Measurements from ENCODE around the gene KCNAB2. TPM values are rescaled to one million over a fixed set of nuclear protein-coding genes. Genes with fewer than 3 reads are reported as not detected.
"Not testable (repeated sequence)": the region's sequence is repeated elsewhere in the genome, so short reads cannot be mapped to it uniquely, and the experiment has no call there.

The KCNAB2 gene
- total RNA-seq, 1 experiment from 2014 or later: 4.7 TPM

DNA sequence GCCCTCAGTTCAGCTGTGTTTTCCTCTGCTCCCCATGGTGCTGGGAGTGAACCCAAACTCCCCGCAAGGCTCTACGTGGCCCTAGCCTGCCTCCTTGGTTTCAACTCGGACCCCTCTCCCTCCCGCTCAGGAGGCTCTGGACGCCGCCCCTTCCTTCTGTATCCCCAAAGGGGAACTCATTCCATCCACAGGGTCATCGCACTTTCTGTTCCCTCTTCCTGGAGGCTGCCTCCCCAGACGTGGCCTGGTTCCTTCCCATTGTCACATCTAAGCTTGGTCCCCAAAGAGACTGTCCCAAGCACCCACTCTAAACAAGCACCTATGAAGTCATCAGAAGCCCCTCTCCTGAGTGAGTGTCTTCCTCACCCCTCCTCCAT is 10.9 kb downstream of the KCNAB2 start:
- CTCF ChIA-PET: no interaction called here
- H3K9me3 Mint-ChIP-seq (ENCODE audit: low read depth, unreplicated experiment): no peaks in the 10 kb centered on the region
- intact Hi-C loops (cut with micrococcal nuclease; ENCODE audit: unreplicated experiment): loop anchor here (10.0 kb wide), 1 partner anchor 118 kb away; no protein-coding TSS in a partner anchor
- H3K36me3 Mint-ChIP-seq (ENCODE audit: insufficient read depth, unreplicated experiment): peaks cover 12% of the 10 kb centered on the region
- H3K27ac Mint-ChIP-seq (ENCODE audit: unreplicated experiment): no peak overlapping the region
- TF ChIP-seq, protein P1, sequence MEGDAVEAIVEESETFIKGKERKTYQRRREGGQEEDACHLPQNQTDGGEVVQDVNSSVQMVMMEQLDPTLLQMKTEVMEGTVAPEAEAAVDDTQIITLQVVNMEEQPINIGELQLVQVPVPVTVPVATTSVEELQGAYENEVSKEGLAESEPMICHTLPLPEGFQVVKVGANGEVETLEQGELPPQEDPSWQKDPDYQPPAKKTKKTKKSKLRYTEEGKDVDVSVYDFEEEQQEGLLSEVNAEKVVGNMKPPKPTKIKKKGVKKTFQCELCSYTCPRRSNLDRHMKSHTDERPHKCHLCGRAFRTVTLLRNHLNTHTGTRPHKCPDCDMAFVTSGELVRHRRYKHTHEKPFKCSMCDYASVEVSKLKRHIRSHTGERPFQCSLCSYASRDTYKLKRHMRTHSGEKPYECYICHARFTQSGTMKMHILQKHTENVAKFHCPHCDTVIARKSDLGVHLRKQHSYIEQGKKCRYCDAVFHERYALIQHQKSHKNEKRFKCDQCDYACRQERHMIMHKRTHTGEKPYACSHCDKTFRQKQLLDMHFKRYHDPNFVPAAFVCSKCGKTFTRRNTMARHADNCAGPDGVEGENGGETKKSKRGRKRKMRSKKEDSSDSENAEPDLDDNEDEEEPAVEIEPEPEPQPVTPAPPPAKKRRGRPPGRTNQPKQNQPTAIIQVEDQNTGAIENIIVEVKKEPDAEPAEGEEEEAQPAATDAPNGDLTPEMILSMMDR (IDR thresholded peaks at IDR 0.05; ENCODE audit: unreplicated experiment): no peak
- no TSS peak for BruUV-seq (replicated peaks)
- no peak overlapping the region for H3K4me3 Mint-ChIP-seq (ENCODE audit: low read depth, unreplicated experiment)
- DNase-seq: no peak
- peaks cover 7% of the 10 kb centered on the region for H3K4me1 Mint-ChIP-seq (ENCODE audit: low read depth, unreplicated experiment)
- H3K27me3 Mint-ChIP-seq (ENCODE audit: unreplicated experiment): peaks cover 24% of the 10 kb centered on the region

DNA sequence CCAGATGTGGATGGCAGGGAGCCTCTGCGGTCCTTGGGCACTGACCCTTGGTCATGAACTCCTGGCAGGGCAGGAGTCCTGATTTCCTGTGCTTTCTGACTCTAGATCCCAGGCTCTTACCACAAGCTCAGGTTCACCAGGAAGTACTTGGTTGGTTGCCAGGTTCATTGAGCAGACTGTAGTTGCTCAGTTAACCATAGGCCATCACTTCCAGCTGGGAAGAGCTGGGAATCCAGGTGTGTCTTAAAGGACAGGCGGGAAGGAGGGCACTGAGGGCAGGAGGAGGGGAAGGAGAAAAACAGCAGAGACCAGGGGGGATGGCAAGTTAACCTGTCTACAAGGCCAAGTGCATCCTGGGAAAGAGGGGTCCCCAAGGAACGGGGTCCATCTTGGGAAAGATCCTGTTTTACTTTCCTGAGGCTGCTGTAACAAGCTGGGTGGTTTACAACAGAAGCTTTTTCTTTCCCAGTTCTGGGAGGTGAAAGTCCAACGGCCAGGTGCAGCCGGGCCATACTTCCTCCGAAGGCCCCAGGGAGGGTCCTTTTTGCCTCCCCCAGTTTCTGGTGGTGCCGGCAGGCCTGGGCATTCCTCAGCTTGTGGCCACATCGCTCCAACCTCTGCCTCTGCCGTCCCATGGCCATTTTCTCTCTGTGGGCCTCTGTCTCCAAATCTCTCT is 11.6 kb downstream of the KCNAB2 start:
- intact Hi-C loops (cut with micrococcal nuclease; ENCODE audit: unreplicated experiment): loop anchor here (10.0 kb wide), 1 partner anchor 117 kb away; no protein-coding TSS in a partner anchor
- Mint-ChIP-seq H3K27ac (ENCODE audit: unreplicated experiment) (no peak overlapping the region), H3K9me3 (ENCODE audit: low read depth, unreplicated experiment) (no peaks in the 10 kb centered on the region), H3K4me3 (ENCODE audit: low read depth, unreplicated experiment) (no peak overlapping the region), H3K27me3 (ENCODE audit: unreplicated experiment) (peaks cover 24% of the 10 kb centered on the region), H3K36me3 (ENCODE audit: insufficient read depth, unreplicated experiment) (peaks cover 12% of the 10 kb centered on the region), H3K4me1 (ENCODE audit: low read depth, unreplicated experiment) (peaks cover 7% of the 10 kb centered on the region)
- no peak for DNase-seq
- TF ChIP-seq, protein P1 (IDR thresholded peaks at IDR 0.05; ENCODE audit: unreplicated experiment): no peak
- CTCF ChIA-PET: no interaction called here
- no TSS peak for BruUV-seq (replicated peaks)

DNA sequence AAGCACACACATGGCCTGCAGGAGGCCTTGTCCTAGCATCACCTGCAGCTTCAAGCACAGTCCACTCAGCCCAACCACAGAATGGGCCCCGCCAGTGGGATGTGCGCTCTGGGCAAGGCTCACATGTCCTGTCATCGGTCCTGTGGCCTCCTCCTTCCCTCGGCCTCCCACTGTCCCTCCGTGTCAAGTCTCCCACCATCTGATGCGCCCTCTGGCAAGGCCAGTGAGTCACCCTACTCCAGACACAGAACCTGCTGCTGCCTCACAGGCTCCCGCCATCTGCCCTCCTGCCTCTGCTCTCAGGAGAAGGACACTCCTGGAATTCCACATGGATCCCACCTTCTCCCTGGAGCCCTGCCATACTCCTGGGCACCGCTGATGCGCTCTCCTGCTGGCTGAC is 14.2 kb downstream of the KCNAB2 start:
- Mint-ChIP-seq H3K27ac (ENCODE audit: unreplicated experiment) (no peak overlapping the region), H3K36me3 (ENCODE audit: insufficient read depth, unreplicated experiment) (peaks cover 12% of the 10 kb centered on the region), H3K4me3 (ENCODE audit: low read depth, unreplicated experiment) (no peak overlapping the region), H3K4me1 (ENCODE audit: low read depth, unreplicated experiment) (no peaks in the 10 kb centered on the region), H3K9me3 (ENCODE audit: low read depth, unreplicated experiment) (no peaks in the 10 kb centered on the region), H3K27me3 (ENCODE audit: unreplicated experiment) (peaks cover 15% of the 10 kb centered on the region)
- intact Hi-C loops (cut with micrococcal nuclease; ENCODE audit: unreplicated experiment): loop anchor here (10.0 kb wide), 1 partner anchor 115 kb away; no protein-coding TSS in a partner anchor
- no TSS peak for BruUV-seq (replicated peaks)
- DNase-seq: no peak
- CTCF ChIA-PET: no interaction called here
- TF ChIP-seq, protein P1 (IDR thresholded peaks at IDR 0.05; ENCODE audit: unreplicated experiment): no peak

DNA sequence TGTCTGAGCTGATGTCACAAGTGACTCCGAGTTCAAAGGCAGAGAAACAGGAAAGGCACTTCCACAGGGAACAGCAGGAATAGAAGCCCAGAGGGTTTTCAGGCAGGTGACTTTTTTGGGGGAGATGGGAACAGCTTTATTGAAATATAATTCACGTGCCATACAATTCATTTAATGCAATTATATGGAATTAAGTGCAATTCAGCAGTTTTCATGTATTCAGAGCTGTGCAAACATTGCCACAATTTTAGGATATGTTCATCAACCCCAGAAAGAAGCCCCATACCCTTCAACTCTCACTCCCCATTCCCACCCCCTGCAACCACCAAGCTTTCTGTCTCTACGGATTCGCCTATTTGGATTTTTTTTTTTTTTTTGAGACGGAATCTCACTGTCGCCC is 17.0 kb downstream of the KCNAB2 start:
- BruUV-seq (replicated peaks): no TSS peak
- CTCF ChIA-PET: interaction anchor here (0.6 to 0.7 kb wide), 2 partner anchors 171 to 301 kb away, joined by 3 read pairs; no protein-coding TSS in a partner anchor
- H3K9me3 Mint-ChIP-seq (ENCODE audit: low read depth, unreplicated experiment): no peaks in the 10 kb centered on the region
- no peak overlapping the region for H3K4me3 Mint-ChIP-seq (ENCODE audit: low read depth, unreplicated experiment)
- TF ChIP-seq, protein P1 (IDR thresholded peaks at IDR 0.05; ENCODE audit: unreplicated experiment): no peak
- no peak for DNase-seq
- H3K4me1 Mint-ChIP-seq (ENCODE audit: low read depth, unreplicated experiment): no peaks in the 10 kb centered on the region
- H3K36me3 Mint-ChIP-seq (ENCODE audit: insufficient read depth, unreplicated experiment): peaks cover 12% of the 10 kb centered on the region
- intact Hi-C loops (cut with micrococcal nuclease; ENCODE audit: unreplicated experiment): no loop called here
- H3K27ac Mint-ChIP-seq (ENCODE audit: unreplicated experiment): no peak overlapping the region
- peaks cover 12% of the 10 kb centered on the region for H3K27me3 Mint-ChIP-seq (ENCODE audit: unreplicated experiment)

DNA sequence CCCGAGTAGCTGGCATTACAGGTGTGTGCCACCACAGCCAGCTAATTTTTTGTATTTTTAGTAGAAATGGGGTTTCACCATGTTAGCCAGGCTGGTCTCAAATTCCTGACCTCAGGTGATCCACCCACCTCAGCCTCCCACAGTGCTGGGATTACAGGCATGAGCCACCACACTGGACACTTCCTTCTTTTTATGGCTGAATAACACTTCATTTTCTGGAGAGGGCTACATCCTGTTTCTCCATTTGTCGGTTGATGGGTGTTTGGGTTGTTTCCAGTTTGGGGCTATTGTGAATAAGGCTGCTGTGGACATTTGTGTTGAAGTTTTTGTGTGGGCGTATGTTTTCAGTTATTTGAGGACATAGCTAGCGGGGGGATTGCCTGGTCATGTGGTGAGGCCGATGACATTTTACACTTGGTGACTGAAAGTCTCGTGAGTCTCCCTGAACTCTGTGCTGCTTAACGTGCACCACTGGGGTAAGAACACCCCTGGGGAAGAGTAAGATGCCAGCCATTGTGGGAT is 17.9 kb downstream of the KCNAB2 start:
- H3K36me3 Mint-ChIP-seq (ENCODE audit: insufficient read depth, unreplicated experiment); H3K27ac Mint-ChIP-seq (ENCODE audit: unreplicated experiment); DNase-seq; intact Hi-C loops (cut with micrococcal nuclease; ENCODE audit: unreplicated experiment); BruUV-seq (replicated peaks); H3K4me3 Mint-ChIP-seq (ENCODE audit: low read depth, unreplicated experiment); H3K9me3 Mint-ChIP-seq (ENCODE audit: low read depth, unreplicated experiment); H3K4me1 Mint-ChIP-seq (ENCODE audit: low read depth, unreplicated experiment): not testable (repeated sequence)
- H3K27me3 Mint-ChIP-seq (ENCODE audit: unreplicated experiment): peaks cover 12% of the 10 kb centered on the region
- CTCF ChIA-PET: interaction anchor here (0.7 kb wide), 1 partner anchor 313 kb away, joined by 4 read pairs; no protein-coding TSS in a partner anchor
